Tongue (tissue), 2 donors: ENCODE results near the gene BATF3. TPM values are rescaled to one million over a fixed set of nuclear protein-coding genes. Genes with fewer than 3 reads are reported as not detected.
A peak's percentile ranks its signal among the peaks of the same experiment; 100 is the strongest.

Experiments
- DNase-seq: peaks from one replicate; pipeline ENCODE4 v3.0.0-alpha.2; 2015
- total RNA-seq: library from RNA; depleted of rRNA; stranded (reverse); fragments of >200 nt; gene quantifications from one replicate; pipeline ENCODE4 v1.2.3, GENCODE V29; 2014

Gene BATF3
- total RNA-seq, 1 donor from 2014 or later = 3.0 TPM

GRCh38 chr1:212703991-212704564 lies 4.4 kb upstream of the BATF3 start:
- DNase-seq = no peak

GRCh38 chr1:212702672-212703071 lies 3.0 kb upstream of the BATF3 start:
- DNase-seq = no peak

GRCh38 chr1:212701910-212702309 lies 2.3 kb upstream of the BATF3 start:
- no peak for DNase-seq

- peak; percentile 63 for DNase-seq
Observed at GRCh38 chr1:212700892-212701819, 1.5 kb upstream of the BATF3 start.

GRCh38 chr1:212700223-212700891 lies 717 bp upstream of the BATF3 start:
- peak; percentile 20 for DNase-seq

- DNase-seq = peak; percentile 24
Observed at GRCh38 chr1:212699104-212699624, 476 bp downstream of the BATF3 start.

GRCh38 chr1:212698467-212699103 lies 1.1 kb downstream of the BATF3 start:
- no peak for DNase-seq

GRCh38 chr1:212696721-212697331 lies 2.8 kb downstream of the BATF3 start:
- no peak for DNase-seq

- no peak for DNase-seq
Observed at GRCh38 chr1:212692774-212693644, 6.6 kb downstream of the BATF3 start.

GRCh38 chr1:212691561-212692071 lies 8.0 kb downstream of the BATF3 start:
- no peak for DNase-seq

GRCh38 chr1:212690816-212691403 lies 8.7 kb downstream of the BATF3 start:
- DNase-seq = no peak

GRCh38 chr1:212689758-212690529 lies 9.7 kb downstream of the BATF3 start:
- DNase-seq = no peak

GRCh38 chr1:212689196-212689725 lies 10.4 kb downstream of the BATF3 start:
- no peak for DNase-seq

- DNase-seq = no peak
Observed at GRCh38 chr1:212688341-212689047, 11.1 kb downstream of the BATF3 start.

GRCh38 chr1:212687811-212688210 lies 11.8 kb downstream of the BATF3 start:
- no peak for DNase-seq

- DNase-seq = no peak
Observed at GRCh38 chr1:212686591-212686990, 13.0 kb downstream of the BATF3 start.

GRCh38 chr1:212686069-212686468 lies 13.6 kb downstream of the BATF3 start:
- no peak for DNase-seq

- no peak for DNase-seq
Observed at GRCh38 chr1:212685429-212685828, 14.2 kb downstream of the BATF3 start.
